Breast epithelium (tissue), 3 donors: ENCODE measurements around the gene CTXND1.

Experiments
- POLR2A ChIP-seq: fragments of 450-650 bp; IDR thresholded peaks from one replicate; pipeline ENCODE4 v1.6.1; 2016; ENCODE audit warnings: antibody characterized with exemption, mild to moderate bottlenecking, moderate library complexity
- POLR2AphosphoS5 ChIP-seq, 3 donors: sonication (generic); formaldehyde crosslinking; IDR thresholded peaks; one replicate each; pipeline ENCODE4 v1.6.1; 2017; ENCODE audit warnings: antibody characterized with exemption in 3 of 3
- TF ChIP-seq, protein P1 (sequence below), 3 donors: fragments of 450-650 bp; IDR thresholded peaks; one replicate each; pipeline ENCODE4 v1.5.1; 2016 to 2017; ENCODE audit warnings: antibody characterized with exemption in 3 of 3, mild to moderate bottlenecking in 3 of 3, moderate library complexity in 3 of 3

DNA sequence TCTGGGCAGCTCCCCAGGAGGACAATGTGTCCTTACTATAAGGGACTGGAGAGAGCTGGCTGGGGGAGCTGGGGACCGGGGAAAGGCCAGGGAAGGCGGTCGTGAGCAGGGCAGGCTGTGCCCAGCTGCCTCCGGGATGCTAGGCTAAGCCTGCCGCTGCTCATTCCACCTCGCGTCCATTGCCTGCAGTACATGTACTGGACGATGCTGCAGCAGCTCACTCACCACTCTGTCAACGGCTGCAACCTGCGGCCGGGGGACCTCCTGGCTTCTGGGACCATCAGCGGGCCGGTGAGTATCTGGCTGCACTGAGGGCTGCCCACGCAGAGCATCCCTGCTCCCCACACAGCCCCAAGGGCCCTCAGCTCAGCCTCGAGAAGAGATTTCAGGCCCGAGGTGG, 72.1 kb downstream of the CTXND1 start:
- TF ChIP-seq, protein P1, sequence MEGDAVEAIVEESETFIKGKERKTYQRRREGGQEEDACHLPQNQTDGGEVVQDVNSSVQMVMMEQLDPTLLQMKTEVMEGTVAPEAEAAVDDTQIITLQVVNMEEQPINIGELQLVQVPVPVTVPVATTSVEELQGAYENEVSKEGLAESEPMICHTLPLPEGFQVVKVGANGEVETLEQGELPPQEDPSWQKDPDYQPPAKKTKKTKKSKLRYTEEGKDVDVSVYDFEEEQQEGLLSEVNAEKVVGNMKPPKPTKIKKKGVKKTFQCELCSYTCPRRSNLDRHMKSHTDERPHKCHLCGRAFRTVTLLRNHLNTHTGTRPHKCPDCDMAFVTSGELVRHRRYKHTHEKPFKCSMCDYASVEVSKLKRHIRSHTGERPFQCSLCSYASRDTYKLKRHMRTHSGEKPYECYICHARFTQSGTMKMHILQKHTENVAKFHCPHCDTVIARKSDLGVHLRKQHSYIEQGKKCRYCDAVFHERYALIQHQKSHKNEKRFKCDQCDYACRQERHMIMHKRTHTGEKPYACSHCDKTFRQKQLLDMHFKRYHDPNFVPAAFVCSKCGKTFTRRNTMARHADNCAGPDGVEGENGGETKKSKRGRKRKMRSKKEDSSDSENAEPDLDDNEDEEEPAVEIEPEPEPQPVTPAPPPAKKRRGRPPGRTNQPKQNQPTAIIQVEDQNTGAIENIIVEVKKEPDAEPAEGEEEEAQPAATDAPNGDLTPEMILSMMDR (IDR thresholded peaks at IDR 0.05) = no peak
- TF ChIP-seq POLR2A (no peak), POLR2AphosphoS5 (IDR thresholded peaks at IDR 0.05) (no peak)
